Type B pancreatic cell (in vitro differentiated cells): ENCODE data around the gene FXN. TPM values are rescaled to one million over a fixed set of nuclear protein-coding genes. Genes with fewer than 3 reads are reported as not detected.

Experiments used
- DNase-seq: peaks from one replicate; pipeline ENCODE4 v3.0.0; 2021; ENCODE audit warnings: mixed read lengths; ENCODE audit not compliant: unreplicated experiment; ENCODE audit errors: extremely low spot score
- H3K27ac Mint-ChIP-seq: 2 replicates; pipeline ENCODE4 v1.8.0; 2021; ENCODE audit warnings: mild to moderate bottlenecking, mixed read lengths
- H3K27me3 Mint-ChIP-seq: 2 replicates; pipeline ENCODE4 v1.8.0; 2021; ENCODE audit warnings: mixed read lengths
- H3K36me3 Mint-ChIP-seq: 2 replicates; pipeline ENCODE4 v1.8.0; 2021; ENCODE audit warnings: mixed read lengths
- H3K4me1 Mint-ChIP-seq: one replicate; pipeline ENCODE4 v1.8.0; 2021; ENCODE audit warnings: mixed read lengths; ENCODE audit not compliant: unreplicated experiment
- H3K4me3 Mint-ChIP-seq: 2 replicates; pipeline ENCODE4 v1.8.0; 2021; ENCODE audit warnings: mild to moderate bottlenecking, mixed read lengths
- H3K9me3 Mint-ChIP-seq: 2 replicates; pipeline ENCODE4 v1.8.0; 2021; ENCODE audit warnings: mixed read lengths
- total RNA-seq: library from RNA; stranded (reverse); gene quantifications from 2 replicates; pipeline ENCODE4 v1.2.1, GENCODE V29; 2021; ENCODE audit warnings: low replicate concordance
- TF ChIP-seq, protein P1 (sequence below): fragments of 200-600 bp; sonication (generic); conservative IDR thresholded peaks from 2 replicates; pipeline ENCODE4 v1.5.0; 2021; ENCODE audit warnings: antibody characterized with exemption, mild to moderate bottlenecking

Gene FXN
- total RNA-seq, 1 donor from 2014 or later: 22.0 TPM

DNA sequence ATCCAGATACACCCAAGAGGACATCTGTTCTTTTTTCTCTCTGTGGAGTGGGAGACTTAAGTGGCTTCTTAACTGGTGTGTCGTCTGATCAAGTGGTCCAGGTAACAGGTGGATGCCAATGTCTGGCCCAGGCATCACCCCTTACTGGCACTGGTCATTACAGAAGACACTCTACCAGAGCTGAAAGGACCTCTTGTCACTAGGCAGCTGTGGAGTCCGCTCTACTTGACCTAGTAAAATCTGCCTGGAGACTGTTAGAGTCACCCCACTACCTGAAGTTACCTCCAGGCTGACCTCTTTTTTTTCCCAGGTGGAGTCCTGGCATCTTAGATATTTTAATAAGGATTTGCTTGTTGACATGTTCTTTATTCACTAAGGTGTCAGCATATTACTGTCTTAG is 22.5 kb downstream of the FXN start:
- H3K36me3 Mint-ChIP-seq: peaks cover 31% of the 10 kb centered on the region

GRCh38 chr9:69060766-69061165 is 25.2 kb downstream of the FXN start:
- TF ChIP-seq, protein P1, sequence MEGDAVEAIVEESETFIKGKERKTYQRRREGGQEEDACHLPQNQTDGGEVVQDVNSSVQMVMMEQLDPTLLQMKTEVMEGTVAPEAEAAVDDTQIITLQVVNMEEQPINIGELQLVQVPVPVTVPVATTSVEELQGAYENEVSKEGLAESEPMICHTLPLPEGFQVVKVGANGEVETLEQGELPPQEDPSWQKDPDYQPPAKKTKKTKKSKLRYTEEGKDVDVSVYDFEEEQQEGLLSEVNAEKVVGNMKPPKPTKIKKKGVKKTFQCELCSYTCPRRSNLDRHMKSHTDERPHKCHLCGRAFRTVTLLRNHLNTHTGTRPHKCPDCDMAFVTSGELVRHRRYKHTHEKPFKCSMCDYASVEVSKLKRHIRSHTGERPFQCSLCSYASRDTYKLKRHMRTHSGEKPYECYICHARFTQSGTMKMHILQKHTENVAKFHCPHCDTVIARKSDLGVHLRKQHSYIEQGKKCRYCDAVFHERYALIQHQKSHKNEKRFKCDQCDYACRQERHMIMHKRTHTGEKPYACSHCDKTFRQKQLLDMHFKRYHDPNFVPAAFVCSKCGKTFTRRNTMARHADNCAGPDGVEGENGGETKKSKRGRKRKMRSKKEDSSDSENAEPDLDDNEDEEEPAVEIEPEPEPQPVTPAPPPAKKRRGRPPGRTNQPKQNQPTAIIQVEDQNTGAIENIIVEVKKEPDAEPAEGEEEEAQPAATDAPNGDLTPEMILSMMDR: no peak
- no peaks in the 10 kb centered on the region for H3K4me1 Mint-ChIP-seq

More for the DNA sequence above, 22.5 kb downstream of the FXN start:
- TF ChIP-seq, protein P1: no peak
- DNase-seq: no peak
- no peak overlapping the region for H3K27ac Mint-ChIP-seq
- H3K4me1 Mint-ChIP-seq: no peaks in the 10 kb centered on the region
- H3K4me3 Mint-ChIP-seq: no peak overlapping the region
- H3K27me3 Mint-ChIP-seq: no peaks in the 10 kb centered on the region
- H3K9me3 Mint-ChIP-seq: no peaks in the 10 kb centered on the region

GRCh38 chr9:69062195-69062594 is 26.6 kb downstream of the FXN start:
- Mint-ChIP-seq H3K4me1 (no peaks in the 10 kb centered on the region), H3K36me3 (peaks cover 21% of the 10 kb centered on the region), H3K4me3 (no peak overlapping the region), H3K9me3 (no peaks in the 10 kb centered on the region), H3K27me3 (no peaks in the 10 kb centered on the region), H3K27ac (no peak overlapping the region)
- TF ChIP-seq, protein P1: no peak
- DNase-seq: no peak

More at GRCh38 chr9:69060766-69061165, 25.2 kb downstream of the FXN start:
- Mint-ChIP-seq H3K9me3 (no peaks in the 10 kb centered on the region), H3K27ac (no peak overlapping the region), H3K4me3 (no peak overlapping the region), H3K36me3 (peaks cover 27% of the 10 kb centered on the region), H3K27me3 (no peaks in the 10 kb centered on the region)
- DNase-seq: peak; percentile 34

GRCh38 chr9:69063839-69064238 is 28.3 kb downstream of the FXN start:
- no peak overlapping the region for H3K27ac Mint-ChIP-seq
- peak; percentile 11 for DNase-seq
- no peaks in the 10 kb centered on the region for H3K4me1 Mint-ChIP-seq
- TF ChIP-seq, protein P1: no peak
- peaks cover 17% of the 10 kb centered on the region for H3K36me3 Mint-ChIP-seq
- no peaks in the 10 kb centered on the region for H3K9me3 Mint-ChIP-seq
- H3K4me3 Mint-ChIP-seq: no peak overlapping the region
- no peaks in the 10 kb centered on the region for H3K27me3 Mint-ChIP-seq

GRCh38 chr9:69065660-69066059 is 30.1 kb downstream of the FXN start:
- Mint-ChIP-seq H3K27ac (no peak overlapping the region), H3K4me3 (no peak overlapping the region), H3K36me3 (peaks cover 9% of the 10 kb centered on the region), H3K4me1 (no peaks in the 10 kb centered on the region), H3K9me3 (no peaks in the 10 kb centered on the region), H3K27me3 (no peaks in the 10 kb centered on the region)
- DNase-seq: no peak
- TF ChIP-seq, protein P1: no peak

- TF ChIP-seq, protein P1: no peak
- H3K4me1 Mint-ChIP-seq: no peaks in the 10 kb centered on the region
- no peaks in the 10 kb centered on the region for H3K9me3 Mint-ChIP-seq
- H3K4me3 Mint-ChIP-seq: no peak overlapping the region
- H3K27me3 Mint-ChIP-seq: no peaks in the 10 kb centered on the region
- DNase-seq: no peak
- no peak overlapping the region for H3K27ac Mint-ChIP-seq
- H3K36me3 Mint-ChIP-seq: peaks cover 5% of the 10 kb centered on the region
Observed at GRCh38 chr9:69066955-69067354, 31.4 kb downstream of the FXN start.
